Loucy (cell line): Measurements from ENCODE around the gene SPATA13.

Experiments used
- EZH2phosphoT487 ChIP-seq: fragments of 200-600 bp; IDR thresholded peaks from 2 replicates; pipeline ENCODE4 v1.6.1; 2018; ENCODE audit warnings: antibody characterized with exemption, mild to moderate bottlenecking, moderate library complexity, borderline replicate concordance
- TF ChIP-seq, protein P1 (sequence below): fragments of 200-600 bp; sonication (generic); conservative IDR thresholded peaks from 2 replicates; pipeline ENCODE4 v1.5.1; 2014; ENCODE audit warnings: mild to moderate bottlenecking, antibody characterized with exemption, low read length

DNA sequence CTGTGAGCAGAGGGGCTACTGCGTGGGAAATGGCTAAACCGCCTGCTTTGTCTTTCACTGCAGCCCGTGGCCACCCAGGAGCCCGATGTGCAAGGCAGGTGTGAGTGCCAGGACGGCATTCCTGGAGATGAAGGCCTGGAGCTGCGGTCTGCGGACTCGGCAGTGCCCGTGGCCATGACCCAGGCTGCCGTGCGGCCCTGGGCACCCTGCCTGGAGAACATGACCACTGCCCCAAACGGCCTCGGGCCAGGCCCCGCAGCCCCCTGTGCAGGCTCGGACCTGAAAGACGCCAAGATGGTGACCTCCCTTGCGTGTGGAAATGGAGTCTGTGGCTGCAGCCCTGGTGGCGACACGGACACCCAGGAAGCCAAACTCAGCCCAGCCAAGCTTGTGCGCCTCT is 62.2 kb downstream of the SPATA13 start:
- TF ChIP-seq, protein P1, sequence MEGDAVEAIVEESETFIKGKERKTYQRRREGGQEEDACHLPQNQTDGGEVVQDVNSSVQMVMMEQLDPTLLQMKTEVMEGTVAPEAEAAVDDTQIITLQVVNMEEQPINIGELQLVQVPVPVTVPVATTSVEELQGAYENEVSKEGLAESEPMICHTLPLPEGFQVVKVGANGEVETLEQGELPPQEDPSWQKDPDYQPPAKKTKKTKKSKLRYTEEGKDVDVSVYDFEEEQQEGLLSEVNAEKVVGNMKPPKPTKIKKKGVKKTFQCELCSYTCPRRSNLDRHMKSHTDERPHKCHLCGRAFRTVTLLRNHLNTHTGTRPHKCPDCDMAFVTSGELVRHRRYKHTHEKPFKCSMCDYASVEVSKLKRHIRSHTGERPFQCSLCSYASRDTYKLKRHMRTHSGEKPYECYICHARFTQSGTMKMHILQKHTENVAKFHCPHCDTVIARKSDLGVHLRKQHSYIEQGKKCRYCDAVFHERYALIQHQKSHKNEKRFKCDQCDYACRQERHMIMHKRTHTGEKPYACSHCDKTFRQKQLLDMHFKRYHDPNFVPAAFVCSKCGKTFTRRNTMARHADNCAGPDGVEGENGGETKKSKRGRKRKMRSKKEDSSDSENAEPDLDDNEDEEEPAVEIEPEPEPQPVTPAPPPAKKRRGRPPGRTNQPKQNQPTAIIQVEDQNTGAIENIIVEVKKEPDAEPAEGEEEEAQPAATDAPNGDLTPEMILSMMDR = no peak
- TF ChIP-seq EZH2phosphoT487 = no peak
